Right lobe of liver (tissue), 4 donors: Measurements from ENCODE around the gene RPS2.

ENCODE experiments used
- CTCF ChIP-seq, 4 donors: fragments of 200-600 bp in 3 of 4; fragments of 450-650 bp in 1 of 4; IDR thresholded peaks; one replicate each; pipeline versions ENCODE4 v1.5.1 to v1.8.0; 2016 to 2022; ENCODE audit warnings: antibody characterized with exemption in 4 of 4, mild to moderate bottlenecking in 2 of 4
- POLR2A ChIP-seq: fragments of 450-650 bp; IDR thresholded peaks from one replicate; pipeline ENCODE4 v1.6.1; 2017; ENCODE audit warnings: antibody characterized with exemption, mild to moderate bottlenecking
- donor health status: DM: no; HTN: no; CAD: no.
- donor health status: DM: no; HTN: no; CAD: no.
- donor health status: DM: no; HTN: yes; CAD: no.

GRCh38 chr16:1997494-1998359, 33.1 kb upstream of the RPS2 start:
- TF ChIP-seq CTCF (IDR thresholded peaks at IDR 0.05) (no peak), POLR2A (no peak)
